Nephron (organoid): ENCODE data around the gene SF3A2.
A peak's percentile ranks its signal among the peaks of the same experiment; 100 is the strongest.

Experiments
- H3K27ac Mint-ChIP-seq, 3 experiments: 2 replicates each; pipeline ENCODE4 v1.8.0; 2020; ENCODE audit warnings: mixed read lengths in 3 of 3, mild to moderate bottlenecking in 2 of 3, moderate library complexity in 1 of 3
- H3K27me3 Mint-ChIP-seq: 2 replicates; pipeline ENCODE4 v1.8.0; 2021; ENCODE audit warnings: low read depth, mild to moderate bottlenecking, moderate library complexity, mixed read lengths
- H3K36me3 Mint-ChIP-seq: 2 replicates; pipeline ENCODE4 v1.8.0; 2020; ENCODE audit warnings: low read depth, mixed read lengths
- H3K4me1 Mint-ChIP-seq: 2 replicates; pipeline ENCODE4 v1.8.0; 2020; ENCODE audit warnings: mixed read lengths
- H3K4me3 Mint-ChIP-seq, 3 experiments: 2 replicates each; pipeline ENCODE4 v1.8.0; 2020; ENCODE audit warnings: mild to moderate bottlenecking in 3 of 3, mixed read lengths in 3 of 3, moderate library complexity in 2 of 3
- H3K9me3 Mint-ChIP-seq: 2 replicates; pipeline ENCODE4 v1.8.0; 2020; ENCODE audit warnings: mixed read lengths
- TF ChIP-seq, protein P1 (sequence below), 3 experiments: fragments of 200-600 bp; sonication (generic); IDR thresholded peaks; one replicate each; pipeline ENCODE4 v1.5.0; 2021; ENCODE audit warnings: antibody characterized with exemption in 3 of 3; ENCODE audit not compliant: unreplicated experiment in 3 of 3

SF3A2 gene

DNA sequence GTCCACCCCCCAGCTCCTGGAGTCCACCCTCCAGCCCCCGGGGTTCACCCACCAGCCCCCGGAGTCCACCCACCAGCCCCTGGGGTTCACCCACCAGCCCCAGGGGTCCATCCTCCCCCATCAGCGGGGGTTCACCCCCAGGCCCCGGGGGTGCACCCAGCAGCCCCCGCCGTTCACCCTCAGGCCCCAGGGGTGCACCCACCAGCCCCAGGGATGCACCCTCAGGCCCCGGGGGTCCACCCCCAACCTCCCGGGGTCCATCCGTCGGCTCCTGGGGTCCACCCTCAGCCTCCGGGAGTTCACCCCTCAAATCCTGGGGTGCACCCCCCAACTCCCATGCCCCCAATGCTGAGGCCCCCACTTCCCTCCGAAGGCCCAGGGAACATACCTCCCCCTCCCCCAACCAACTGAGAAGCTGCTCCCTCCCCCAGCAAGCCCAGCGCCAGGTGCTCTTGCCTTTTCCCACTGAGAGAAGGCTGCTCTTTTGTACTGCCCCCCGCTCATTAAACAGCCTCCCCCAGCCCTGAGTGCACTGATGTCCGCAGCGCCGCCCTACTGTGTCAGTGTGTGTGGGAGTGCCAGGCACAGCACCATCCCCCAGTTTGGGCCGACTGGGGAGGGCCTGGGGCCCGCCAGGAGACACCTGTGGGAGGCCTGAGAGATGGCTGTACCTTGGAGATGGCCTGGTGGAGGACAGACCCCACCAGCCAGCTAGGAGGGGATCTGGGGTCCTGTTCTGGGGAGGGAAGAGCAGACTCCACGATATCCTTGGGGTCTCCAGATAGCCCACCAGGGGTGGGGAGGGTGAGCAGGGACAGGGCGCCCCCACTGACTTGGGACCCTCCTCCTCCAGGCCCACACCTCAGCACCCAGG is 11.7 kb downstream of the SF3A2 start:
- Mint-ChIP-seq H3K4me3 (no peak overlapping the region), H3K9me3 (no peaks in the 10 kb centered on the region), H3K36me3 (peaks cover 13% of the 10 kb centered on the region), H3K4me1 (no peaks in the 10 kb centered on the region), H3K27me3 (peaks cover 4% of the 10 kb centered on the region), H3K27ac (peak overlapping the region in 1 of 3 experiments; percentile 11)
- TF ChIP-seq, protein P1, sequence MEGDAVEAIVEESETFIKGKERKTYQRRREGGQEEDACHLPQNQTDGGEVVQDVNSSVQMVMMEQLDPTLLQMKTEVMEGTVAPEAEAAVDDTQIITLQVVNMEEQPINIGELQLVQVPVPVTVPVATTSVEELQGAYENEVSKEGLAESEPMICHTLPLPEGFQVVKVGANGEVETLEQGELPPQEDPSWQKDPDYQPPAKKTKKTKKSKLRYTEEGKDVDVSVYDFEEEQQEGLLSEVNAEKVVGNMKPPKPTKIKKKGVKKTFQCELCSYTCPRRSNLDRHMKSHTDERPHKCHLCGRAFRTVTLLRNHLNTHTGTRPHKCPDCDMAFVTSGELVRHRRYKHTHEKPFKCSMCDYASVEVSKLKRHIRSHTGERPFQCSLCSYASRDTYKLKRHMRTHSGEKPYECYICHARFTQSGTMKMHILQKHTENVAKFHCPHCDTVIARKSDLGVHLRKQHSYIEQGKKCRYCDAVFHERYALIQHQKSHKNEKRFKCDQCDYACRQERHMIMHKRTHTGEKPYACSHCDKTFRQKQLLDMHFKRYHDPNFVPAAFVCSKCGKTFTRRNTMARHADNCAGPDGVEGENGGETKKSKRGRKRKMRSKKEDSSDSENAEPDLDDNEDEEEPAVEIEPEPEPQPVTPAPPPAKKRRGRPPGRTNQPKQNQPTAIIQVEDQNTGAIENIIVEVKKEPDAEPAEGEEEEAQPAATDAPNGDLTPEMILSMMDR (IDR thresholded peaks at IDR 0.05; ENCODE audit: unreplicated experiment in 3 of 3): no peak

DNA sequence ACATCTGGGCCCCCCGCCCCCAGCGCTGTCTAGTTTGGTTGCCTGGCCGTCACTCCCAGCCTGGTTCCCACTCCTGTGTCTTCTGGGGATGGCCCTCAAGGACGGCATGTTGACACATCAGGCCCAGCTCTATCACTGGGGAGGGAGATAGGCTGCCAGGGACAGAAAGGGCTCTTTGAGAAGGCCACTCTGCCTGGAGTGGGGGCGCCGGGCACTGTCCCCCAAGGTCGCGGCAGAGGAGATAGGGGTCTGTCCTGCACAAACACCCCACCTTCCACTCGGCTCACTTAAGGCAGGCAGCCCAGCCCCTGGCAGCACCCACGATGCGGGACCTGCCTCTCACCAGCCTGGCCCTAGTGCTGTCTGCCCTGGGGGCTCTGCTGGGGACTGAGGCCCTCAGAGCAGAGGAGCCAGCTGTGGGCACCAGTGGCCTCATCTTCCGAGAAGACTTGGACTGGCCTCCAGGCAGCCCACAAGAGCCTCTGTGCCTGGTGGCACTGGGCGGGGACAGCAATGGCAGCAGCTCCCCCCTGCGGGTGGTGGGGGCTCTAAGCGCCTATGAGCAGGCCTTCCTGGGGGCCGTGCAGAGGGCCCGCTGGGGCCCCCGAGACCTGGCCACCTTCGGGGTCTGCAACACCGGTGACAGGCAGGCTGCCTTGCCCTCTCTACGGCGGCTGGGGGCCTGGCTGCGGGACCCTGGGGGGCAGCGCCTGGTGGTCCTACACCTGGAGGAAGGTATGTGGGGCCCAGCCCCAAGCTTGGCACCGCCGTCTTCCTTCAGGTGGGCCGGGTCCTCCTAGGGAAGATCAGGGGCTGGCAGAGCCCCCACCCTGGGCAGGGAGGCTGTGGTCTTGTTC is 12.6 kb downstream of the SF3A2 start, which contains the start of gene AMH:
TSS of gene AMH (plus strand) at position 314 of the 857 bp plus-strand sequence. CDS start at position 324, 10 bp downstream.
- Mint-ChIP-seq H3K4me1 (peaks cover 5% of the 10 kb centered on the region), H3K36me3 (peaks cover 13% of the 10 kb centered on the region), H3K9me3 (no peaks in the 10 kb centered on the region), H3K27me3 (peaks cover 11% of the 10 kb centered on the region), H3K27ac (peak within 1 kb of the TSS in 1 of 3 experiments; percentile 11), H3K4me3 (no peak within 1 kb of the TSS)
- TF ChIP-seq, protein P1 (IDR thresholded peaks at IDR 0.05; ENCODE audit: unreplicated experiment in 3 of 3): no peak

DNA sequence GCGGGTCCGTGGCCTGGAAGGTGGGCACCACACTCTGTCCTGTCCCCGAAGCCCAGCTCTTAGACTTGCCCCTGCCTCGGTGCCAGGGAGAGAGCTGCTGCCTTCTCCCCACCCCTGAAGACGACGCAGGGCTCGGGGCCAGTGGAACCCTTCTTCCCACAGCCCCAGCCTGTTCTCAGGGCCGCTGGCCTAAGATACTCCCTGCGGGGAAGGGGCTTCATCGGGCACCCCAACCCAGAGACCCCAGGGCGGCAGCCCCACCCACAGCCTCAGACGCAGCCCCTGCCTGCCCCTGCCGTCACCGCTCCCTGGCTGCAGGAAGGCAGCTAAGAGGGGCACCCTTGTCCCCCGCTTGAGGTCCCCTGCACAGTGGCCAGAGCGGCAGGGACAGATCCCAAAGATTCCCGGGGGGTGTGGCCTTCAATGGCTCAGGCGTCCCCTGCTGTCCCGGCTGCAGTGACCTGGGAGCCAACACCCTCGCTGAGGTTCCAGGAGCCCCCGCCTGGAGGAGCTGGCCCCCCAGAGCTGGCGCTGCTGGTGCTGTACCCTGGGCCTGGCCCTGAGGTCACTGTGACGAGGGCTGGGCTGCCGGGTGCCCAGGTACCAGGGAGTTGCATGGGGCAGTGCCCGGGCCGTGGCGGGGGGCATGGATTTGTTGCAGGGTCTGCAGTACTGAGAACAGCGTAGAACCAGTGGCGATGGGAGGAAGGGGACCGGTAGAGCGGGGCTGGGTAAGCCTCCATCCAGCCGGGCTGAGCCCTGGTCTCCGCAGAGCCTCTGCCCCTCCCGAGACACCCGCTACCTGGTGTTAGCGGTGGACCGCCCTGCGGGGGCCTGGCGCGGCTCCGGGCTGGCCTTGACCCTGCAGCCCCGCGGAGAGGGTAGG is 13.5 kb downstream of the SF3A2 start:
- no peaks in the 10 kb centered on the region for H3K9me3 Mint-ChIP-seq
- H3K4me3 Mint-ChIP-seq: no peak overlapping the region
- no peak overlapping the region for H3K27ac Mint-ChIP-seq
- peaks cover 6% of the 10 kb centered on the region for H3K36me3 Mint-ChIP-seq
- peaks cover 11% of the 10 kb centered on the region for H3K27me3 Mint-ChIP-seq
- peaks cover 5% of the 10 kb centered on the region for H3K4me1 Mint-ChIP-seq
- TF ChIP-seq, protein P1 (IDR thresholded peaks at IDR 0.05; ENCODE audit: unreplicated experiment in 3 of 3): no peak

DNA sequence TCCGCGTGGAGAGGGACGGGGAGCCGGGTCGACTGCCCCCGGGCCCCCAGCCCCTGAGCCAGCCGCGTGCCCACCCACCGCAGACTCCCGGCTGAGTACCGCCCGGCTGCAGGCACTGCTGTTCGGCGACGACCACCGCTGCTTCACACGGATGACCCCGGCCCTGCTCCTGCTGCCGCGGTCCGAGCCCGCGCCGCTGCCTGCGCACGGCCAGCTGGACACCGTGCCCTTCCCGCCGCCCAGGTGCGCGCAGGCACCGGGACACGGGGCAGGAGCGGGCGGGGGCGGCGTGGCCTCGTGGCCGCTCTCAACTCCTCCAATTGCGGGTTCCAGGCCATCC is 14.1 kb downstream of the SF3A2 start:
- Mint-ChIP-seq H3K27ac (no peak overlapping the region), H3K27me3 (peaks cover 11% of the 10 kb centered on the region), H3K36me3 (peaks cover 3% of the 10 kb centered on the region), H3K4me3 (no peak overlapping the region), H3K4me1 (peaks cover 5% of the 10 kb centered on the region), H3K9me3 (no peaks in the 10 kb centered on the region)
- TF ChIP-seq, protein P1 (IDR thresholded peaks at IDR 0.05; ENCODE audit: unreplicated experiment in 3 of 3): no peak

DNA sequence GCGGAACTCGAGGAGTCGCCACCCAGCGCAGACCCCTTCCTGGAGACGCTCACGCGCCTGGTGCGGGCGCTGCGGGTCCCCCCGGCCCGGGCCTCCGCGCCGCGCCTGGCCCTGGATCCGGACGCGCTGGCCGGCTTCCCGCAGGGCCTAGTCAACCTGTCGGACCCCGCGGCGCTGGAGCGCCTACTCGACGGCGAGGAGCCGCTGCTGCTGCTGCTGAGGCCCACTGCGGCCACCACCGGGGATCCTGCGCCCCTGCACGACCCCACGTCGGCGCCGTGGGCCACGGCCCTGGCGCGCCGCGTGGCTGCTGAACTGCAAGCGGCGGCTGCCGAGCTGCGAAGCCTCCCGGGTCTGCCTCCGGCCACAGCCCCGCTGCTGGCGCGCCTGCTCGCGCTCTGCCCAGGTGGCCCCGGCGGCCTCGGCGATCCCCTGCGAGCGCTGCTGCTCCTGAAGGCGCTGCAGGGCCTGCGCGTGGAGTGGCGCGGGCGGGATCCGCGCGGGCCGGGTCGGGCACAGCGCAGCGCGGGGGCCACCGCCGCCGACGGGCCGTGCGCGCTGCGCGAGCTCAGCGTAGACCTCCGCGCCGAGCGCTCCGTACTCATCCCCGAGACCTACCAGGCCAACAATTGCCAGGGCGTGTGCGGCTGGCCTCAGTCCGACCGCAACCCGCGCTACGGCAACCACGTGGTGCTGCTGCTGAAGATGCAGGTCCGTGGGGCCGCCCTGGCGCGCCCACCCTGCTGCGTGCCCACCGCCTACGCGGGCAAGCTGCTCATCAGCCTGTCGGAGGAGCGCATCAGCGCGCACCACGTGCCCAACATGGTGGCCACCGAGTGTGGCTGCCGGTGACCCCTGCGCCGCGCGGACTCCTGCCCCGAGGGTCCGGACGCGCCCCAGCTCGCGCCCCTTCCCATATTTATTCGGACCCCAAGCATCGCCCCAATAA is 14.8 kb downstream of the SF3A2 start:
- TF ChIP-seq, protein P1 (IDR thresholded peaks at IDR 0.05; ENCODE audit: unreplicated experiment in 3 of 3): no peak
- Mint-ChIP-seq H3K36me3 (no peaks in the 10 kb centered on the region), H3K9me3 (no peaks in the 10 kb centered on the region), H3K27me3 (peaks cover 11% of the 10 kb centered on the region), H3K4me1 (peaks cover 5% of the 10 kb centered on the region), H3K4me3 (no peak overlapping the region), H3K27ac (no peak overlapping the region)
